Smooth muscle cell (in vitro differentiated cells): Measurements from ENCODE around the gene SMYD3. TPM values are rescaled to one million over a fixed set of nuclear protein-coding genes. Genes with fewer than 3 reads are reported as not detected.

ENCODE experiments used
- DNase-seq: peaks from one replicate; lab custom pipeline; 2025; ENCODE audit not compliant: unreplicated experiment; lab: John Stamatoyannopoulos, UW
- H2AFZ ChIP-seq: fragments of 200-600 bp; sonication (generic); 2 replicates; pipeline ENCODE4 v1.6.0; 2016; ENCODE audit warnings: antibody characterized with exemption, low read depth, mild to moderate bottlenecking
- H3F3A ChIP-seq: fragments of 200-600 bp; sonication (generic); 2 replicates; pipeline ENCODE4 v1.6.0; 2017; ENCODE audit warnings: antibody characterized with exemption, low read depth
- H3K27ac ChIP-seq: fragments of 200-600 bp; sonication (generic); 2 replicates; pipeline ENCODE4 v1.5.1; 2016; ENCODE audit warnings: low read depth, mild to moderate bottlenecking
- H3K27me3 ChIP-seq: fragments of 200-600 bp; sonication (generic); 2 replicates; pipeline ENCODE4 v1.6.1; 2016; ENCODE audit warnings: low read depth, mild to moderate bottlenecking
- H3K36me3 ChIP-seq: fragments of 200-600 bp; sonication (generic); 2 replicates; pipeline ENCODE4 v1.5.1; 2016; ENCODE audit warnings: low read depth
- H3K4me1 ChIP-seq: fragments of 200-600 bp; sonication (generic); 2 replicates; pipeline ENCODE4 v1.5.1; 2016; ENCODE audit warnings: low read depth
- H3K4me2 ChIP-seq: fragments of 200-600 bp; sonication (generic); 2 replicates; pipeline ENCODE4 v1.6.0; 2016; ENCODE audit warnings: mild to moderate bottlenecking
- H3K4me3 ChIP-seq: fragments of 200-600 bp; sonication (generic); 2 replicates; pipeline ENCODE4 v1.5.1; 2016; ENCODE audit warnings: mild to moderate bottlenecking
- H3K79me2 ChIP-seq: fragments of 200-600 bp; sonication (generic); 2 replicates; pipeline ENCODE4 v1.6.0; 2016; ENCODE audit warnings: low read depth, mild to moderate bottlenecking
- H3K9ac ChIP-seq: fragments of 200-600 bp; sonication (generic); 2 replicates; pipeline ENCODE4 v1.6.0; 2016; ENCODE audit warnings: low read depth
- H3K9me3 ChIP-seq: fragments of 200-600 bp; sonication (generic); replicated peaks from 2 replicates; pipeline ENCODE4 v1.5.1; 2016; ENCODE audit warnings: low read depth
- H4K20me1 ChIP-seq: fragments of 200-600 bp; sonication (generic); 2 replicates; pipeline ENCODE4 v1.6.0; 2016; ENCODE audit warnings: low read depth
- CTCF ChIP-seq: fragments of 200-600 bp; sonication (generic); IDR thresholded peaks from 2 replicates; pipeline ENCODE4 v1.5.1; 2017; ENCODE audit warnings: borderline replicate concordance, mild to moderate bottlenecking, antibody characterized with exemption; ENCODE audit not compliant: insufficient read depth, poor library complexity, severe bottlenecking
- WGBS: methylation state at CpG from one replicate; pipeline ENCODE4 v1.1.7; 2016; ENCODE audit warnings: low lambda C conversion rate; 5-methylcytosine and 5-hydroxymethylcytosine counted together
- polyA plus RNA-seq: library from polyadenylated mRNA; unstranded; fragments of >200 nt; fragmentation: Nextera tagmentation; extraction: Ambion mirVana; gene quantifications from 2 replicates; pipeline ENCODE4 v1.2.1, GENCODE V29; 2016
- total RNA-seq: library from RNA; depleted of rRNA; stranded (reverse); fragments of >200 nt; gene quantifications from 2 replicates; pipeline ENCODE4 v1.2.3, GENCODE V29; 2014

Gene SMYD3
- total and polyA plus RNA-seq, 2 experiments from 2014 or later: 162 to 301 TPM

GRCh38 chr1:246435421-246436041 lies 71.5 kb downstream of the SMYD3 start:
- Histone ChIP-seq H3K9me3 (no peaks in the 10 kb centered on the region), H3K4me1 (peaks cover 5% of the 10 kb centered on the region), H3K79me2 (no peaks in the 10 kb centered on the region), H3K4me3 (no peak overlapping the region), H3K4me2 (peak overlapping the region; percentile 41), H3K27me3 (no peaks in the 10 kb centered on the region), H3K27ac (no peak overlapping the region), H2AFZ (no peak overlapping the region), H3K36me3 (no peaks in the 10 kb centered on the region), H3F3A (no peaks in the 10 kb centered on the region), H4K20me1 (no peaks in the 10 kb centered on the region), H3K9ac (no peak overlapping the region)
- 52% methylated on average over 6 of the region's 6 CpGs for WGBS
- no peak for DNase-seq
- TF ChIP-seq CTCF: no peak

GRCh38 chr1:246434335-246434734 lies 72.7 kb downstream of the SMYD3 start:
- WGBS: 88% methylated on average over 5 of the region's 5 CpGs
- Histone ChIP-seq H3K4me2 (no peak overlapping the region), H3K4me1 (peaks cover 5% of the 10 kb centered on the region), H3K4me3 (no peak overlapping the region), H4K20me1 (no peaks in the 10 kb centered on the region), H2AFZ (no peak overlapping the region), H3K27me3 (no peaks in the 10 kb centered on the region), H3F3A (no peaks in the 10 kb centered on the region), H3K27ac (no peak overlapping the region), H3K9ac (no peak overlapping the region), H3K79me2 (no peaks in the 10 kb centered on the region), H3K9me3 (no peaks in the 10 kb centered on the region), H3K36me3 (no peaks in the 10 kb centered on the region)
- DNase-seq: no peak
- TF ChIP-seq CTCF: no peak

DNA sequence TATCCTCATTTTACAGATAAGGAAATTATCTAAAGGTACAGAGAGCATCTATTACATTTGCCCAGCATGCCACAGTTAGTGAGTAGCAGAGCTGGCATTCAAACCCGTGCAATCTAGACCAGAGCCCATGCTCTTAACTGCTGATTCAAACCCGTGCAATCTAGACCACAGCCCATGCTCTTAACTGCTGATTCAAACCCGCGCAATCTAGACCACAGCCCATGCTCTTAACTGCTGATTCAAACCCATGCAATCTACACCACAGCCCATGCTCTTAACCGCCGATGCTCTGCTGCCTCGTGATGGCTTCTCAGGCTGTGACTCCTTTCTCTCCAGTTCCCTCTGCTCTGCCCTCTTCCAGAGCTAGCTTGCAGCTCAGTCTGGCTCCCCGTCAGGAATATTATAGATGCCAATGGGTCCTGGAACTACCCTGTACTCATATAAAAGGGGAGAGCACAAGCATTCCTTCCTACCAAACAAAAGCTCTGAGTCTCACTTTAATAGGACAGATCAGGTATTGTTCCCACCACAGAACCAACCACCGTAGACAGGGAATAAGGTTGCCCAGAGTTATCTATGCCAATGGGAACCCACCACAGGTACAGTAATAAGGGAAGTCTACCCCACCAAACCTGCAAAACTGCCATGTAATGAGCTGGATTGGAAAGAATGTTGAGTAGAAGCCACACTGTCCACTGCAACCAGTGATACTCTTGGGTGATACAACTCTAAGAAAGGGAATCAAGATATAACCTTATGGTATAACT lies 78.4 kb downstream of the SMYD3 start:
- 24% methylated on average over 9 of the region's 9 CpGs for WGBS
- Histone ChIP-seq H4K20me1 (peaks cover 6% of the 10 kb centered on the region), H3K4me3 (no peak overlapping the region), H3K4me1 (no peaks in the 10 kb centered on the region), H3K79me2 (no peaks in the 10 kb centered on the region), H2AFZ (no peak overlapping the region), H3K27me3 (no peaks in the 10 kb centered on the region), H3K36me3 (no peaks in the 10 kb centered on the region), H3K9ac (no peak overlapping the region), H3F3A (no peaks in the 10 kb centered on the region), H3K9me3 (no peaks in the 10 kb centered on the region), H3K27ac (peak overlapping the region; percentile 60), H3K4me2 (peak overlapping the region; percentile 10)
- no peak for TF ChIP-seq CTCF
- no peak for DNase-seq
